H9 (cell line): ENCODE data around the gene ACTL8. TPM values are rescaled to one million over a fixed set of nuclear protein-coding genes. Genes with fewer than 3 reads are reported as not detected.

Source experiments
- DNase-seq: peaks from one replicate; pipeline ENCODE4 v3.0.0-alpha.2; 2017
- H2AFZ ChIP-seq: one replicate; pipeline ENCODE4 v1.6.1; 2013; ENCODE audit warnings: mild to moderate bottlenecking, low read length, control low read depth, moderate library complexity
- H2AK5ac ChIP-seq: 2 replicates; pipeline ENCODE4 v1.6.1; 2013; ENCODE audit warnings: low read length, control low read depth, mixed read lengths; ENCODE audit not compliant: insufficient read length
- H2BK120ac ChIP-seq: one replicate; pipeline ENCODE4 v1.6.1; 2013; ENCODE audit warnings: low read depth, mild to moderate bottlenecking, low read length, control low read depth, inconsistent platforms; ENCODE audit not compliant: poor library complexity, severe bottlenecking
- H2BK12ac ChIP-seq: 2 replicates; pipeline ENCODE4 v1.6.1; 2013; ENCODE audit warnings: low read length, control low read depth, mixed read lengths, low read depth; ENCODE audit not compliant: insufficient read length
- H2BK15ac ChIP-seq: 2 replicates; pipeline ENCODE4 v1.6.1; 2013; ENCODE audit warnings: low read depth, low read length, control low read depth
- H2BK20ac ChIP-seq: one replicate; pipeline ENCODE4 v1.6.1; 2013; ENCODE audit warnings: low read depth, mild to moderate bottlenecking, low read length, control low read depth, inconsistent platforms; ENCODE audit not compliant: poor library complexity, severe bottlenecking
- H2BK5ac ChIP-seq: 2 replicates; pipeline ENCODE4 v1.6.1; 2013; ENCODE audit warnings: low read length, control low read depth, mixed read lengths; ENCODE audit not compliant: insufficient read length
- H3K14ac ChIP-seq: 2 replicates; pipeline ENCODE4 v1.6.1; 2013; ENCODE audit warnings: low read length, control low read depth; ENCODE audit not compliant: insufficient read depth
- H3K18ac ChIP-seq: 2 replicates; pipeline ENCODE4 v1.6.1; 2013; ENCODE audit warnings: low read depth, mild to moderate bottlenecking, mixed read lengths, low read length, control low read depth; ENCODE audit not compliant: insufficient read length
- H3K23ac ChIP-seq: 2 replicates; pipeline ENCODE4 v1.6.1; 2013; ENCODE audit warnings: low read length, control low read depth, mixed read lengths, low read depth; ENCODE audit not compliant: insufficient read length
- H3K23me2 ChIP-seq: 2 replicates; pipeline ENCODE4 v1.6.1; 2013; ENCODE audit warnings: low read depth, mild to moderate bottlenecking, mixed read lengths, low read length, control low read depth; ENCODE audit not compliant: insufficient read length, poor library complexity, severe bottlenecking
- H3K27ac ChIP-seq: 2 replicates; pipeline ENCODE4 v1.5.1; 2013; ENCODE audit warnings: low read length, control low read depth, mixed read lengths, low read depth; ENCODE audit not compliant: insufficient read length
- H3K27me3 ChIP-seq: 2 replicates; pipeline ENCODE4 v1.6.1; 2013; ENCODE audit warnings: low read length, control low read depth, inconsistent platforms; ENCODE audit not compliant: insufficient read depth
- H3K4ac ChIP-seq: 2 replicates; pipeline ENCODE4 v1.6.1; 2013; ENCODE audit warnings: low read depth, mild to moderate bottlenecking, control low read depth, inconsistent platforms, low read length, moderate library complexity
- H3K4me1 ChIP-seq: 2 replicates; pipeline ENCODE4 v1.6.1; 2013; ENCODE audit warnings: low read length, control low read depth, inconsistent platforms; ENCODE audit not compliant: insufficient read depth
- H3K4me2 ChIP-seq: 2 replicates; pipeline ENCODE4 v1.6.1; 2013; ENCODE audit warnings: low read length, control low read depth, mixed read lengths; ENCODE audit not compliant: insufficient read length, insufficient read depth
- H3K56ac ChIP-seq: 2 replicates; pipeline ENCODE4 v1.6.1; 2013; ENCODE audit warnings: low read depth, mild to moderate bottlenecking, mixed read lengths, low read length, control low read depth; ENCODE audit not compliant: insufficient read length
- H3K79me1 ChIP-seq: 2 replicates; pipeline ENCODE4 v1.6.1; 2013; ENCODE audit warnings: low read depth, mild to moderate bottlenecking, moderate library complexity, low read length, control low read depth, inconsistent platforms; ENCODE audit not compliant: insufficient read depth, poor library complexity, severe bottlenecking
- H3K79me2 ChIP-seq: 2 replicates; pipeline ENCODE4 v1.6.1; 2013; ENCODE audit warnings: low read length, control low read depth, inconsistent platforms; ENCODE audit not compliant: insufficient read depth
- H3K9ac ChIP-seq: 2 replicates; pipeline ENCODE4 v1.6.1; 2013; ENCODE audit warnings: low read length, control low read depth, mixed read lengths; ENCODE audit not compliant: insufficient read length; ENCODE audit errors: extremely low read depth
- H3K9me3 ChIP-seq: one replicate; pipeline ENCODE4 v1.6.1; 2013; ENCODE audit warnings: low read depth, low read length, inconsistent platforms; ENCODE audit not compliant: control insufficient read depth
- H3T11ph ChIP-seq: one replicate; pipeline ENCODE4 v1.6.1; 2013; ENCODE audit warnings: mild to moderate bottlenecking, low read length, control low read depth, inconsistent platforms
- H4K20me1 ChIP-seq: one replicate; pipeline ENCODE4 v1.6.1; 2013; ENCODE audit not compliant: control insufficient read depth, insufficient read length, insufficient read depth
- H4K5ac ChIP-seq: 2 replicates; pipeline ENCODE4 v1.6.1; 2013; ENCODE audit warnings: low read depth, mild to moderate bottlenecking, mixed read lengths, low read length, control low read depth; ENCODE audit not compliant: insufficient read length
- H4K8ac ChIP-seq: replicated peaks from 2 replicates; pipeline ENCODE4 v1.6.1; 2013; ENCODE audit warnings: low read length, control low read depth, mixed read lengths, low read depth; ENCODE audit not compliant: insufficient read length
- H4K91ac ChIP-seq: 2 replicates; pipeline ENCODE4 v1.6.1; 2013; ENCODE audit warnings: low read depth, mild to moderate bottlenecking, moderate library complexity, mixed read lengths, low read length, control low read depth; ENCODE audit not compliant: insufficient read length
- H3K27ac Mint-ChIP-seq, 3 experiments: 2 replicates in 2 of 3; 3 replicates in 1 of 3; pipeline ENCODE4 v1.8.0; 2020 to 2021; ENCODE audit warnings: mixed read lengths in 3 of 3, mild to moderate bottlenecking in 1 of 3, moderate library complexity in 1 of 3
- H3K27me3 Mint-ChIP-seq: 2 replicates; pipeline ENCODE4 v1.8.0; 2021; ENCODE audit warnings: low read depth, mild to moderate bottlenecking, moderate library complexity, mixed read lengths
- H3K36me3 Mint-ChIP-seq, 3 experiments: 2 replicates in 2 of 3; 3 replicates in 1 of 3; pipeline ENCODE4 v1.8.0; 2020 to 2021; ENCODE audit warnings: low read depth in 3 of 3, mixed read lengths in 3 of 3; ENCODE audit not compliant: insufficient read depth in 1 of 3
- H3K4me1 Mint-ChIP-seq, 2 experiments: 2 replicates each; pipeline ENCODE4 v1.8.0; 2020; ENCODE audit warnings: mixed read lengths in 2 of 2
- H3K4me3 Mint-ChIP-seq, 2 experiments: 2 replicates in 1 of 2; 3 replicates in 1 of 2; pipeline ENCODE4 v1.8.0; 2020 to 2021; ENCODE audit warnings: mild to moderate bottlenecking in 2 of 2, mixed read lengths in 2 of 2, moderate library complexity in 1 of 2
- H3K9me3 Mint-ChIP-seq, 2 experiments: 2 replicates in 1 of 2; 3 replicates in 1 of 2; pipeline ENCODE4 v1.8.0; 2020; ENCODE audit warnings: mild to moderate bottlenecking in 2 of 2, mixed read lengths in 2 of 2, moderate library complexity in 1 of 2
- CTCF ChIP-seq: fragments of 200-600 bp; sonication (generic); conservative IDR thresholded peaks from 3 replicates; pipeline ENCODE4 v1.8.0; 2021; ENCODE audit warnings: antibody characterized with exemption, mild to moderate bottlenecking
- WGBS: extraction: QIAGEN DNeasy Blood & Tissue Kit; methylation state at CpG from one replicate; pipeline ENCODE4 v1.1.7; 2013; ENCODE audit warnings: missing lambda C conversion rate, low lambda C conversion rate, mixed read lengths; ENCODE audit not compliant: insufficient read length; ENCODE audit errors: extremely low coverage; 5-methylcytosine and 5-hydroxymethylcytosine counted together
- total RNA-seq: library from RNA; stranded (reverse); gene quantifications from 2 replicates; pipeline ENCODE4 v1.2.1, GENCODE V29; 2021

The ACTL8 gene
- total RNA-seq, 1 experiment from 2014 or later, result not detected

GRCh38 chr1:17725811-17726582, 29.1 kb upstream of the ACTL8 start:
- Mint-ChIP-seq H3K27ac (no peak overlapping the region), H3K4me1 (peaks cover 0 to 2% of the 10 kb centered on the region in 2 experiments; a peak in 1 of 4 replicates), H3K9me3 (no peaks in the 10 kb centered on the region; a peak in 1 of 5 replicates), H3K4me3 (no peak overlapping the region), H3K36me3 (no peaks in the 10 kb centered on the region), H3K27me3 (peaks cover 4% of the 10 kb centered on the region)
- WGBS, result no CpG with 5 or more reads among the region's 7 CpGs
- H3T11ph ChIP-seq, result no peak overlapping the region
- H3K14ac ChIP-seq, result no peak overlapping the region
- no peak overlapping the region for H4K5ac ChIP-seq
- H3K23me2 ChIP-seq, result no peaks in the 10 kb centered on the region
- H4K91ac ChIP-seq, result no peak overlapping the region
- H2BK20ac ChIP-seq, result no peak overlapping the region
- TF ChIP-seq CTCF, result peak; percentile 14; the same call in 1 of the 3 replicates
- no peak overlapping the region for H3K23ac ChIP-seq
- no peaks in the 10 kb centered on the region for H3K79me1 ChIP-seq
- H3K4ac ChIP-seq, result no peak overlapping the region
- H3K4me2 ChIP-seq, result no peak overlapping the region
- H3K18ac ChIP-seq, result no peak overlapping the region
- H2AFZ ChIP-seq, result no peak overlapping the region
- H3K56ac ChIP-seq, result no peak overlapping the region
- H3K27ac ChIP-seq, result no peak overlapping the region
- H4K8ac ChIP-seq, result no peak overlapping the region
- no peaks in the 10 kb centered on the region for H3K4me1 ChIP-seq
- no peak for DNase-seq
- no peaks in the 10 kb centered on the region for H3K79me2 ChIP-seq
- H2BK12ac ChIP-seq, result no peak overlapping the region
- no peaks in the 10 kb centered on the region for H3K27me3 ChIP-seq
- H2BK5ac ChIP-seq, result no peak overlapping the region
- H3K9ac ChIP-seq, result no peak overlapping the region
- H2BK15ac ChIP-seq, result no peak overlapping the region
- no peaks in the 10 kb centered on the region for H4K20me1 ChIP-seq
- no peak overlapping the region for H2AK5ac ChIP-seq
- H2BK120ac ChIP-seq, result no peak overlapping the region
- H3K9me3 ChIP-seq, result no peaks in the 10 kb centered on the region
